H9 (cell line): Measurements from ENCODE around the gene IMMP2L. TPM values are rescaled to one million over a fixed set of nuclear protein-coding genes. Genes with fewer than 3 reads are reported as not detected.

Source experiments
- DNase-seq: peaks from one replicate; pipeline ENCODE4 v3.0.0-alpha.2; 2017
- H2AFZ ChIP-seq: one replicate; pipeline ENCODE4 v1.6.1; 2013; ENCODE audit warnings: mild to moderate bottlenecking, low read length, control low read depth, moderate library complexity
- H2AK5ac ChIP-seq: 2 replicates; pipeline ENCODE4 v1.6.1; 2013; ENCODE audit warnings: low read length, control low read depth, mixed read lengths; ENCODE audit not compliant: insufficient read length
- H2BK120ac ChIP-seq: one replicate; pipeline ENCODE4 v1.6.1; 2013; ENCODE audit warnings: low read depth, mild to moderate bottlenecking, low read length, control low read depth, inconsistent platforms; ENCODE audit not compliant: poor library complexity, severe bottlenecking
- H2BK12ac ChIP-seq: 2 replicates; pipeline ENCODE4 v1.6.1; 2013; ENCODE audit warnings: low read length, control low read depth, mixed read lengths, low read depth; ENCODE audit not compliant: insufficient read length
- H2BK15ac ChIP-seq: 2 replicates; pipeline ENCODE4 v1.6.1; 2013; ENCODE audit warnings: low read depth, low read length, control low read depth
- H2BK20ac ChIP-seq: one replicate; pipeline ENCODE4 v1.6.1; 2013; ENCODE audit warnings: low read depth, mild to moderate bottlenecking, low read length, control low read depth, inconsistent platforms; ENCODE audit not compliant: poor library complexity, severe bottlenecking
- H2BK5ac ChIP-seq: 2 replicates; pipeline ENCODE4 v1.6.1; 2013; ENCODE audit warnings: low read length, control low read depth, mixed read lengths; ENCODE audit not compliant: insufficient read length
- H3K14ac ChIP-seq: 2 replicates; pipeline ENCODE4 v1.6.1; 2013; ENCODE audit warnings: low read length, control low read depth; ENCODE audit not compliant: insufficient read depth
- H3K18ac ChIP-seq: 2 replicates; pipeline ENCODE4 v1.6.1; 2013; ENCODE audit warnings: low read depth, mild to moderate bottlenecking, mixed read lengths, low read length, control low read depth; ENCODE audit not compliant: insufficient read length
- H3K23ac ChIP-seq: 2 replicates; pipeline ENCODE4 v1.6.1; 2013; ENCODE audit warnings: low read length, control low read depth, mixed read lengths, low read depth; ENCODE audit not compliant: insufficient read length
- H3K23me2 ChIP-seq: 2 replicates; pipeline ENCODE4 v1.6.1; 2013; ENCODE audit warnings: low read depth, mild to moderate bottlenecking, mixed read lengths, low read length, control low read depth; ENCODE audit not compliant: insufficient read length, poor library complexity, severe bottlenecking
- H3K27ac ChIP-seq: 2 replicates; pipeline ENCODE4 v1.5.1; 2013; ENCODE audit warnings: low read length, control low read depth, mixed read lengths, low read depth; ENCODE audit not compliant: insufficient read length
- H3K27me3 ChIP-seq: 2 replicates; pipeline ENCODE4 v1.6.1; 2013; ENCODE audit warnings: low read length, control low read depth, inconsistent platforms; ENCODE audit not compliant: insufficient read depth
- H3K4ac ChIP-seq: 2 replicates; pipeline ENCODE4 v1.6.1; 2013; ENCODE audit warnings: low read depth, mild to moderate bottlenecking, control low read depth, inconsistent platforms, low read length, moderate library complexity
- H3K4me1 ChIP-seq: 2 replicates; pipeline ENCODE4 v1.6.1; 2013; ENCODE audit warnings: low read length, control low read depth, inconsistent platforms; ENCODE audit not compliant: insufficient read depth
- H3K4me2 ChIP-seq: 2 replicates; pipeline ENCODE4 v1.6.1; 2013; ENCODE audit warnings: low read length, control low read depth, mixed read lengths; ENCODE audit not compliant: insufficient read length, insufficient read depth
- H3K56ac ChIP-seq: 2 replicates; pipeline ENCODE4 v1.6.1; 2013; ENCODE audit warnings: low read depth, mild to moderate bottlenecking, mixed read lengths, low read length, control low read depth; ENCODE audit not compliant: insufficient read length
- H3K79me1 ChIP-seq: 2 replicates; pipeline ENCODE4 v1.6.1; 2013; ENCODE audit warnings: low read depth, mild to moderate bottlenecking, moderate library complexity, low read length, control low read depth, inconsistent platforms; ENCODE audit not compliant: insufficient read depth, poor library complexity, severe bottlenecking
- H3K79me2 ChIP-seq: 2 replicates; pipeline ENCODE4 v1.6.1; 2013; ENCODE audit warnings: low read length, control low read depth, inconsistent platforms; ENCODE audit not compliant: insufficient read depth
- H3K9ac ChIP-seq: 2 replicates; pipeline ENCODE4 v1.6.1; 2013; ENCODE audit warnings: low read length, control low read depth, mixed read lengths; ENCODE audit not compliant: insufficient read length; ENCODE audit errors: extremely low read depth
- H3K9me3 ChIP-seq: one replicate; pipeline ENCODE4 v1.6.1; 2013; ENCODE audit warnings: low read depth, low read length, inconsistent platforms; ENCODE audit not compliant: control insufficient read depth
- H3T11ph ChIP-seq: one replicate; pipeline ENCODE4 v1.6.1; 2013; ENCODE audit warnings: mild to moderate bottlenecking, low read length, control low read depth, inconsistent platforms
- H4K20me1 ChIP-seq: one replicate; pipeline ENCODE4 v1.6.1; 2013; ENCODE audit not compliant: control insufficient read depth, insufficient read length, insufficient read depth
- H4K5ac ChIP-seq: 2 replicates; pipeline ENCODE4 v1.6.1; 2013; ENCODE audit warnings: low read depth, mild to moderate bottlenecking, mixed read lengths, low read length, control low read depth; ENCODE audit not compliant: insufficient read length
- H4K8ac ChIP-seq: replicated peaks from 2 replicates; pipeline ENCODE4 v1.6.1; 2013; ENCODE audit warnings: low read length, control low read depth, mixed read lengths, low read depth; ENCODE audit not compliant: insufficient read length
- H4K91ac ChIP-seq: 2 replicates; pipeline ENCODE4 v1.6.1; 2013; ENCODE audit warnings: low read depth, mild to moderate bottlenecking, moderate library complexity, mixed read lengths, low read length, control low read depth; ENCODE audit not compliant: insufficient read length
- H3K27ac Mint-ChIP-seq, 3 experiments: 2 replicates in 2 of 3; 3 replicates in 1 of 3; pipeline ENCODE4 v1.8.0; 2020 to 2021; ENCODE audit warnings: mixed read lengths in 3 of 3, mild to moderate bottlenecking in 1 of 3, moderate library complexity in 1 of 3
- H3K27me3 Mint-ChIP-seq: 2 replicates; pipeline ENCODE4 v1.8.0; 2021; ENCODE audit warnings: low read depth, mild to moderate bottlenecking, moderate library complexity, mixed read lengths
- H3K36me3 Mint-ChIP-seq, 3 experiments: 2 replicates in 2 of 3; 3 replicates in 1 of 3; pipeline ENCODE4 v1.8.0; 2020 to 2021; ENCODE audit warnings: low read depth in 3 of 3, mixed read lengths in 3 of 3; ENCODE audit not compliant: insufficient read depth in 1 of 3
- H3K4me1 Mint-ChIP-seq, 2 experiments: 2 replicates each; pipeline ENCODE4 v1.8.0; 2020; ENCODE audit warnings: mixed read lengths in 2 of 2
- H3K4me3 Mint-ChIP-seq, 2 experiments: 2 replicates in 1 of 2; 3 replicates in 1 of 2; pipeline ENCODE4 v1.8.0; 2020 to 2021; ENCODE audit warnings: mild to moderate bottlenecking in 2 of 2, mixed read lengths in 2 of 2, moderate library complexity in 1 of 2
- H3K9me3 Mint-ChIP-seq, 2 experiments: 2 replicates in 1 of 2; 3 replicates in 1 of 2; pipeline ENCODE4 v1.8.0; 2020; ENCODE audit warnings: mild to moderate bottlenecking in 2 of 2, mixed read lengths in 2 of 2, moderate library complexity in 1 of 2
- total RNA-seq: library from RNA; stranded (reverse); gene quantifications from 2 replicates; pipeline ENCODE4 v1.2.1, GENCODE V29; 2021
- TF ChIP-seq, protein P1 (sequence below): fragments of 200-600 bp; sonication (generic); conservative IDR thresholded peaks from 3 replicates; pipeline ENCODE4 v1.8.0; 2021; ENCODE audit warnings: antibody characterized with exemption, mild to moderate bottlenecking

Gene IMMP2L
- total RNA-seq, 1 experiment from 2014 or later: 14.7 TPM

DNA sequence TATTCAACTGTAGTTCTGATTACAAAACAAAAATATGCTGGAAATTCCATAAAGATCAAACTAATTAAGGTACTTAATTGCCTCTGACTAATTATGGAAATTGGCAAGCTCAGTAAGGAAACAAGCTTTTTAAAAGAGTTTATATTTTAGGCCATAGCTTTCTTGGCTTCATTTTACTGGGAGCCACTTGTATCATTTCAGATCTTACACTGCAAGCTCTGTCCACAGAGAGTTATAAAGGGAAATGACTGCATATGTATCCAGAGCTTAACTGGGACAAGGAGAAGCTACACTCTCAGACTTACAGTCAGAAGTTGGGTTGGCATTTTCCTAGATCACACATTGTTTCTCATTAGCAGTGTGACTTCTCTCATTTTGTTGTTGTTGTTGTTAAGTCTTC lies 379.0 kb downstream of the IMMP2L start:
- Histone ChIP-seq H3K9me3 (no peaks in the 10 kb centered on the region), H2AFZ (no peak overlapping the region), H3K9ac (no peak overlapping the region), H3K27me3 (no peaks in the 10 kb centered on the region), H4K91ac (no peak overlapping the region), H3K4me1 (no peaks in the 10 kb centered on the region), H2BK15ac (no peak overlapping the region), H3K79me2 (no peaks in the 10 kb centered on the region), H3T11ph (no peak overlapping the region), H3K23ac (no peak overlapping the region), H3K79me1 (no peaks in the 10 kb centered on the region), H2BK5ac (no peak overlapping the region), H2BK20ac (no peak overlapping the region), H3K56ac (no peak overlapping the region), H2BK12ac (no peak overlapping the region), H3K4ac (no peak overlapping the region), H3K27ac (no peak overlapping the region), H2AK5ac (no peak overlapping the region), H4K5ac (no peak overlapping the region), H3K4me2 (no peak overlapping the region), H3K23me2 (no peaks in the 10 kb centered on the region), H3K18ac (no peak overlapping the region), H2BK120ac (no peak overlapping the region), H4K20me1 (no peaks in the 10 kb centered on the region), H3K14ac (no peak overlapping the region), H4K8ac (no peak overlapping the region)
- TF ChIP-seq, protein P1, sequence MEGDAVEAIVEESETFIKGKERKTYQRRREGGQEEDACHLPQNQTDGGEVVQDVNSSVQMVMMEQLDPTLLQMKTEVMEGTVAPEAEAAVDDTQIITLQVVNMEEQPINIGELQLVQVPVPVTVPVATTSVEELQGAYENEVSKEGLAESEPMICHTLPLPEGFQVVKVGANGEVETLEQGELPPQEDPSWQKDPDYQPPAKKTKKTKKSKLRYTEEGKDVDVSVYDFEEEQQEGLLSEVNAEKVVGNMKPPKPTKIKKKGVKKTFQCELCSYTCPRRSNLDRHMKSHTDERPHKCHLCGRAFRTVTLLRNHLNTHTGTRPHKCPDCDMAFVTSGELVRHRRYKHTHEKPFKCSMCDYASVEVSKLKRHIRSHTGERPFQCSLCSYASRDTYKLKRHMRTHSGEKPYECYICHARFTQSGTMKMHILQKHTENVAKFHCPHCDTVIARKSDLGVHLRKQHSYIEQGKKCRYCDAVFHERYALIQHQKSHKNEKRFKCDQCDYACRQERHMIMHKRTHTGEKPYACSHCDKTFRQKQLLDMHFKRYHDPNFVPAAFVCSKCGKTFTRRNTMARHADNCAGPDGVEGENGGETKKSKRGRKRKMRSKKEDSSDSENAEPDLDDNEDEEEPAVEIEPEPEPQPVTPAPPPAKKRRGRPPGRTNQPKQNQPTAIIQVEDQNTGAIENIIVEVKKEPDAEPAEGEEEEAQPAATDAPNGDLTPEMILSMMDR: no peak
- Mint-ChIP-seq H3K27me3 (no peaks in the 10 kb centered on the region), H3K27ac (no peak overlapping the region), H3K36me3 (no peaks in the 10 kb centered on the region), H3K9me3 (no peaks in the 10 kb centered on the region; a peak in 2 of 5 replicates), H3K4me3 (no peak overlapping the region), H3K4me1 (peaks cover 0 to 2% of the 10 kb centered on the region in 2 experiments; a peak in 1 of 4 replicates)
- DNase-seq: no peak
